Thoracic aorta endothelial cell (primary cell): ENCODE measurements around the gene SPATA3. TPM values are rescaled to one million over a fixed set of nuclear protein-coding genes. Genes with fewer than 3 reads are reported as not detected.

Source experiments
- total RNA-seq: library from RNA; depleted of rRNA; stranded (reverse); fragments of >200 nt; gene quantifications from 2 replicates; pipeline ENCODE4 v1.2.3, GENCODE V29; 2012

The SPATA3 gene
- not detected in 2 replicates for total RNA-seq

GRCh38 chr2:230995821-230996220, at the start of gene SPATA3:
Gene SPATA3 (plus strand): TSS chr2:230996121. CDS start chr2:230996234, 113 bp downstream.

GRCh38 chr2:231037202-231037730, 41.3 kb downstream of the SPATA3 start, which contains the start of gene C2orf72:
Gene C2orf72 (plus strand): TSS chr2:231037523. CDS start chr2:231037566, 43 bp downstream.

GRCh38 chr2:231056453-231057416, 60.8 kb downstream of the SPATA3 start, which contains the start of gene PSMD1:
Gene PSMD1 (plus strand): TSS chr2:231056867. CDS start chr2:231057026, 159 bp downstream.

Other genes starting within 250 kb of the SPATA3 start
- gene ITM2C, start 131.2 kb upstream of the SPATA3 start, total RNA-seq = 2.0 and 3.9 TPM in 2 replicates
- gene GPR55, start 70.9 kb upstream of the SPATA3 start, total RNA-seq = not detected in 2 replicates
- under 0.01 TPM in 1 of 2 replicates, not detected in the other for gene C2orf72, start 41.4 kb downstream of the SPATA3 start, total RNA-seq
- 215 and 221 TPM in 2 replicates for gene PSMD1, start 60.7 kb downstream of the SPATA3 start, total RNA-seq
- 0.07 and 1.9 TPM in 2 replicates for gene HTR2B, start 128.9 kb downstream of the SPATA3 start, total RNA-seq
- 16.7 and 27.4 TPM in 2 replicates for gene ARMC9, start 202.5 kb downstream of the SPATA3 start, total RNA-seq